Parathyroid adenoma (tissue), 2 donors: Measurements from ENCODE around the gene EVL.
"Not testable (repeated sequence)": the region's sequence is repeated elsewhere in the genome, so short reads cannot be mapped to it uniquely, and the experiment has no call there.

Experiments used
- H2AFZ ChIP-seq: fragments of 300-600 bp; sonication (generic); one replicate; pipeline ENCODE4 v1.7.0; 2017; ENCODE audit warnings: antibody characterized with exemption, mild to moderate bottlenecking
- H3K27ac ChIP-seq: fragments of 300-600 bp; sonication (generic); one replicate; pipeline ENCODE4 v1.7.0; 2017
- H3K27me3 ChIP-seq: fragments of 300-600 bp; sonication (generic); one replicate; pipeline ENCODE4 v1.7.0; 2017; ENCODE audit warnings: low read length; ENCODE audit not compliant: control insufficient read depth, insufficient read depth
- H3K36me3 ChIP-seq: fragments of 300-600 bp; sonication (generic); one replicate; pipeline ENCODE4 v1.7.0; 2017; ENCODE audit warnings: low read length; ENCODE audit not compliant: control insufficient read depth, insufficient read depth
- H3K4me1 ChIP-seq: fragments of 300-600 bp; sonication (generic); one replicate; pipeline ENCODE4 v1.7.0; 2017; ENCODE audit warnings: control low read depth
- H3K4me2 ChIP-seq: fragments of 300-600 bp; sonication (generic); one replicate; pipeline ENCODE4 v1.7.0; 2017; ENCODE audit warnings: low read length
- H3K4me3 ChIP-seq: fragments of 300-600 bp; sonication (generic); one replicate; pipeline ENCODE4 v1.7.0; 2017; ENCODE audit warnings: low read depth, low read length
- H3K79me2 ChIP-seq: fragments of 300-600 bp; sonication (generic); one replicate; pipeline ENCODE4 v1.7.0; 2017; ENCODE audit warnings: control low read depth
- H3K9ac ChIP-seq: fragments of 300-600 bp; sonication (generic); one replicate; pipeline ENCODE4 v1.7.0; 2017; ENCODE audit warnings: mild to moderate bottlenecking
- H3K9me3 ChIP-seq: fragments of 300-600 bp; sonication (generic); one replicate; pipeline ENCODE4 v1.7.0; 2017; ENCODE audit warnings: low read length; ENCODE audit not compliant: control insufficient read depth
- CTCF ChIP-seq: fragments of 300-600 bp; sonication (generic); IDR thresholded peaks from one replicate; pipeline ENCODE4 v1.7.0; 2017; ENCODE audit warnings: antibody characterized with exemption, mild to moderate bottlenecking
- donor health status: primary hyperparathyroidism.

The EVL gene

GRCh38 chr14:100062590-100062989 lies 2.6 kb upstream of the EVL start:
- no peak overlapping the region for H3K27ac ChIP-seq
- H3K27me3 ChIP-seq, result no peaks in the 10 kb centered on the region
- no peaks in the 10 kb centered on the region for H3K4me1 ChIP-seq

GRCh38 chr14:100063314-100063941 lies 1.8 kb upstream of the EVL start:
- H3K27me3 ChIP-seq, result no peaks in the 10 kb centered on the region
- H3K4me3 ChIP-seq, result no peak overlapping the region
- H3K4me2 ChIP-seq, result no peak overlapping the region
- H3K27ac ChIP-seq, result no peak overlapping the region
- H3K4me1 ChIP-seq, result no peaks in the 10 kb centered on the region
- TF ChIP-seq CTCF, result no peak
- H2AFZ ChIP-seq, result no peak overlapping the region
- H3K36me3 ChIP-seq, result no peaks in the 10 kb centered on the region
- no peak overlapping the region for H3K9ac ChIP-seq
- peaks cover 2% of the 10 kb centered on the region for H3K79me2 ChIP-seq
- no peaks in the 10 kb centered on the region for H3K9me3 ChIP-seq

More at GRCh38 chr14:100062590-100062989, 2.6 kb upstream of the EVL start:
- Histone ChIP-seq H3K9ac (no peak overlapping the region), H3K79me2 (peaks cover 2% of the 10 kb centered on the region), H3K9me3 (no peaks in the 10 kb centered on the region), H3K36me3 (no peaks in the 10 kb centered on the region), H3K4me2 (no peak overlapping the region), H3K4me3 (no peak overlapping the region), H2AFZ (no peak overlapping the region)
- no peak for TF ChIP-seq CTCF

- H3K4me2 ChIP-seq, H3K9ac ChIP-seq, H3K27me3 ChIP-seq, H3K4me1 ChIP-seq, H3K36me3 ChIP-seq, H3K27ac ChIP-seq, H3K79me2 ChIP-seq, H3K4me3 ChIP-seq, H2AFZ ChIP-seq, H3K9me3 ChIP-seq: not testable (repeated sequence)
Measured at GRCh38 chr14:100064335-100065092, 708 bp upstream of the EVL start.

- Histone ChIP-seq H3K36me3 (no peaks in the 10 kb centered on the region), H2AFZ (no peak overlapping the region), H3K4me2 (no peak overlapping the region), H3K4me1 (no peaks in the 10 kb centered on the region), H3K27ac (no peak overlapping the region), H3K79me2 (peaks cover 5% of the 10 kb centered on the region), H3K9ac (no peak overlapping the region), H3K9me3 (no peaks in the 10 kb centered on the region), H3K27me3 (no peaks in the 10 kb centered on the region), H3K4me3 (peak overlapping the region; percentile 7)
- TF ChIP-seq CTCF, result no peak
Measured at GRCh38 chr14:100065942-100066574, 836 bp downstream of the EVL start.

- Histone ChIP-seq H3K9me3 (no peaks in the 10 kb centered on the region), H3K4me2 (no peak overlapping the region), H3K27ac (no peak overlapping the region), H3K27me3 (no peaks in the 10 kb centered on the region), H3K36me3 (no peaks in the 10 kb centered on the region), H2AFZ (no peak overlapping the region), H3K4me3 (no peak overlapping the region), H3K9ac (no peak overlapping the region), H3K79me2 (peaks cover 5% of the 10 kb centered on the region), H3K4me1 (no peaks in the 10 kb centered on the region)
- no peak for TF ChIP-seq CTCF
Measured at GRCh38 chr14:100066962-100067361, 1.7 kb downstream of the EVL start.
